CD4-positive, alpha-beta memory T cell (primary cell): ENCODE results near the gene TNNI3. TPM values are rescaled to one million over a fixed set of nuclear protein-coding genes. Genes with fewer than 3 reads are reported as not detected.

Source experiments
- CTCF ChIA-PET: fragments of 350-600 bp; sonication (Branson Sonifier 250); formaldehyde crosslinking; loops from one replicate; lab custom pipeline; 2021; ENCODE audit warnings: inconsistent platforms; ENCODE audit not compliant: partially characterized antibody; lab: Charles Lee
- POLR2A ChIA-PET: fragments of 350-600 bp; sonication (Branson Sonifier 250); formaldehyde crosslinking; loops from one replicate; lab custom pipeline; 2021; ENCODE audit not compliant: partially characterized antibody; lab: Charles Lee
- DNase-seq, 5 donors: peaks; one replicate each; pipeline versions ENCODE4 v3.0.0 to v3.0.0-alpha.2; 2020 to 2022; ENCODE audit warnings: mixed read lengths in 1 of 5
- H3K27ac ChIP-seq: one replicate; pipeline ENCODE4 v1.7.0; 2013; ENCODE audit warnings: low read depth, low read length
- H3K27me3 ChIP-seq: 2 replicates; pipeline ENCODE4 v1.7.0; 2013; ENCODE audit warnings: mild to moderate bottlenecking, low read length, moderate library complexity; ENCODE audit not compliant: insufficient read depth
- H3K36me3 ChIP-seq: 2 replicates; pipeline ENCODE4 v1.7.0; 2013; ENCODE audit warnings: mild to moderate bottlenecking, low read length, moderate library complexity; ENCODE audit not compliant: insufficient read depth
- H3K4me1 ChIP-seq: 2 replicates; pipeline ENCODE4 v1.7.0; 2013; ENCODE audit warnings: mild to moderate bottlenecking, low read length, moderate library complexity; ENCODE audit not compliant: insufficient read depth
- H3K4me3 ChIP-seq, 2 donors: one replicate each; pipeline ENCODE4 v1.7.0; 2013; ENCODE audit warnings: low read length in 2 of 2, mild to moderate bottlenecking in 1 of 2
- H3K9me3 ChIP-seq, 2 donors: one replicate each; pipeline ENCODE4 v1.7.0; 2013; ENCODE audit warnings: low read length in 2 of 2, control low read depth in 1 of 2; ENCODE audit not compliant: control insufficient read depth in 1 of 2
- H3K27ac Mint-ChIP-seq, 7 donors: one replicate each; pipeline ENCODE4 v1.8.0; 2020 to 2021; ENCODE audit warnings: mixed read lengths in 7 of 7, mild to moderate bottlenecking in 6 of 7, inconsistent platforms in 3 of 7, moderate library complexity in 3 of 7
- H3K27me3 Mint-ChIP-seq, 2 donors: one replicate each; pipeline ENCODE4 v1.8.0; 2020 to 2021; ENCODE audit warnings: mixed read lengths in 2 of 2
- H3K36me3 Mint-ChIP-seq, 2 donors: one replicate each; pipeline ENCODE4 v1.8.0; 2020 to 2021; ENCODE audit warnings: mixed read lengths in 2 of 2, inconsistent platforms in 1 of 2, mild to moderate bottlenecking in 1 of 2
- H3K4me1 Mint-ChIP-seq, 4 donors: one replicate each; pipeline ENCODE4 v1.8.0; 2020 to 2021; ENCODE audit warnings: mixed read lengths in 4 of 4, mild to moderate bottlenecking in 1 of 4
- H3K4me3 Mint-ChIP-seq, 8 donors: one replicate each; pipeline ENCODE4 v1.8.0; 2020 to 2021; ENCODE audit warnings: mixed read lengths in 8 of 8, mild to moderate bottlenecking in 7 of 8, moderate library complexity in 6 of 8, inconsistent platforms in 3 of 8
- H3K9me3 Mint-ChIP-seq, 8 donors: one replicate each; pipeline ENCODE4 v1.8.0; 2020 to 2021; ENCODE audit warnings: mixed read lengths in 8 of 8, mild to moderate bottlenecking in 5 of 8, inconsistent platforms in 3 of 8, moderate library complexity in 1 of 8
- intact Hi-C: fragments of 100-400 bp; cut with micrococcal nuclease; formaldehyde crosslinking; loops from one replicate; pipeline ENCODE4 v1.15.1; 2023
- microRNA-seq: library from miRNA; unstranded; fragments of <30 nt; microRNA quantifications from one replicate; pipeline ENCODE4 v1.2.0, GENCODE V29; 2021; ENCODE audit warnings: borderline replicate concordance, borderline number of aligned reads, borderline microRNAs expressed, mixed read lengths
- polyA plus RNA-seq, 2 donors: library from polyadenylated mRNA; unstranded; fragments of 300-500 nt; fragmentation: Illumina TruSeq; gene quantifications; one replicate each; pipeline ENCODE4 v1.2.3, GENCODE V29; 2021
- total RNA-seq, 2 experiments: library from RNA; stranded (reverse); gene quantifications; one replicate each; pipeline ENCODE4 v1.2.3, GENCODE V29; 2021

The TNNI3 gene
- total and polyA plus RNA-seq, 4 experiments from 2014 or later = not detected

DNA sequence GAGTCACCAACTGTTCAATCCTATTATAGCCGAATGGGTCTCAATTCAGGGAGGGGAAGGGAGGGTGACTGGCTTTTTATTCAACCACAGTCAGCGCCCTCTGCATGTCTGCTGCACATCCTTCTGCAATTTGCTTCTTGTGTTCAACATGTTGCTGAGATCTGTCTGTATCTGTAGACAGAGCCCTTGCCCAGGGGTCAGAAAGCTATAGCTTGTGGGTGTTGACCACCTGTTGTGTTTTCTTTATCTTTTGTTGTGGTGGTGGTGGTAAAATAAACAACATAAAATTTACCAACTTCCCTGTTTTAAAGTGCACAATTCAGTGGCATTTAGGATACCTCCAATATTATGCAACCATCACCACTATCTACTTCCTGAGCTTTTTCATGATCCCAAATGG lies 52.3 kb downstream of the TNNI3 start:
- H3K4me3 ChIP-seq = no peak overlapping the region
- H3K36me3 Mint-ChIP-seq = peaks cover 47 to 49% of the 10 kb centered on the region in 2 donors
- H3K4me3 Mint-ChIP-seq = no peak overlapping the region
- no peaks in the 10 kb centered on the region for H3K9me3 ChIP-seq
- CTCF ChIA-PET = interaction anchor here (2.6 kb wide), 1 partner anchor 17 kb away, joined by 11 read pairs; no protein-coding TSS in a partner anchor
- intact Hi-C loops = no loop called here
- no peak overlapping the region for H3K27ac Mint-ChIP-seq
- POLR2A ChIA-PET = no interaction called here
- H3K36me3 ChIP-seq = peaks cover 13% of the 10 kb centered on the region
- H3K27me3 Mint-ChIP-seq = no peaks in the 10 kb centered on the region
- no peak for DNase-seq
- peaks cover 0 to 2% (median 0%) of the 10 kb centered on the region in 8 donors for H3K9me3 Mint-ChIP-seq
- no peak overlapping the region for H3K27ac ChIP-seq
- H3K4me1 ChIP-seq = no peaks in the 10 kb centered on the region
- peaks cover 0 to 4% (median 4%) of the 10 kb centered on the region in 4 donors for H3K4me1 Mint-ChIP-seq
- no peaks in the 10 kb centered on the region for H3K27me3 ChIP-seq

DNA sequence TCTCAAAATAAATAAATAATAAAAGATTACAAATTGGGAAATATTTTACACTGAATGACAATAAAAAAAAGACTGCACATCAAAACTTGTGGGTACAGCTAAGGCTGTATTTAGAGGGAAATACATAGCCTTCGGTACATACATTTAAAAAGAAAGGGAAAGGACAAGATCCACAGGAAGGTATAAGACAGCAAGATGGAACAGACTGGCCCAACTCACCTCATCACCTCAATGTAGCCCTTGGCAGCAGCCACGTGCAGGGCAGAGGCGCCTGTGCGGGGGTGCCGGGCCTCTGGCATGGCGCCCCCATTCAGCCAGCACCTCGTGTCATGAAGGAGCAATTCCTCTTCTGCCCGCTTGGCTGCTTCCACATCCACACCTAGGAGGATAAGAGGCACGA lies 54.3 kb downstream of the TNNI3 start:
- Mint-ChIP-seq H3K4me1 (peaks cover 0 to 4% (median 2%) of the 10 kb centered on the region in 4 donors), H3K36me3 (peaks cover 39 to 40% of the 10 kb centered on the region in 2 donors), H3K27ac (no peak overlapping the region), H3K9me3 (peaks cover 0 to 2% (median 0%) of the 10 kb centered on the region in 8 donors), H3K4me3 (no peak overlapping the region), H3K27me3 (no peaks in the 10 kb centered on the region)
- Histone ChIP-seq H3K27me3 (no peaks in the 10 kb centered on the region), H3K4me1 (no peaks in the 10 kb centered on the region), H3K36me3 (peaks cover 16% of the 10 kb centered on the region), H3K27ac (no peak overlapping the region), H3K9me3 (no peaks in the 10 kb centered on the region), H3K4me3 (no peak overlapping the region)
- intact Hi-C loops = no loop called here
- POLR2A ChIA-PET = no interaction called here
- no peak for DNase-seq
- CTCF ChIA-PET = interaction anchor here (0.7 kb wide), 1 partner anchor 157 kb away, joined by 3 read pairs; no protein-coding TSS in a partner anchor

Small RNA genes within 50 kb of the gene (microRNA-seq; reads per million reads assigned to microRNA genes)
- not detected for gene MIR7975

Other genes starting within 250 kb of the TNNI3 start
- not detected for gene NLRP7, start 210.2 kb downstream of the TNNI3 start, total RNA-seq
- not detected for gene NLRP7, start 210.2 kb downstream of the TNNI3 start, polyA plus RNA-seq
- gene NLRP2, start 191.4 kb downstream of the TNNI3 start, total RNA-seq = 1 to 10 TPM; 5.9 to 9.2 TPM
- gene NLRP2, start 191.4 kb downstream of the TNNI3 start, polyA plus RNA-seq = 1 to 10 TPM; 2.0 to 7.4 TPM
- under 1 TPM; 0.33 to 0.52 TPM for gene GP6, start 119.5 kb downstream of the TNNI3 start, total RNA-seq
- gene GP6, start 119.5 kb downstream of the TNNI3 start, polyA plus RNA-seq = not detected
- 10 to 100 TPM; 23.9 to 27.4 TPM for gene RDH13, start 94.6 kb downstream of the TNNI3 start, total RNA-seq
- 10 to 100 TPM in 1 of 2 donors, 1 to 10 TPM in 1; 3.3 to 15.6 TPM for gene RDH13, start 94.6 kb downstream of the TNNI3 start, polyA plus RNA-seq
- 1 to 10 TPM; 1.6 to 2.2 TPM for gene EPS8L1, start 81.9 kb downstream of the TNNI3 start, total RNA-seq
- under 1 TPM; 0.45 to 0.49 TPM for gene EPS8L1, start 81.9 kb downstream of the TNNI3 start, polyA plus RNA-seq
- 100 to 1,000 TPM; 165 TPM for gene PPP1R12C, start 40.1 kb downstream of the TNNI3 start, total RNA-seq
- gene PPP1R12C, start 40.1 kb downstream of the TNNI3 start, polyA plus RNA-seq = 1 to 10 TPM; 1.4 to 9.5 TPM
- gene TNNT1, start 8.5 kb downstream of the TNNI3 start, total RNA-seq = not detected
- gene TNNT1, start 8.5 kb downstream of the TNNI3 start, polyA plus RNA-seq = not detected
- not detected for gene DNAAF3, start 8.9 kb upstream of the TNNI3 start, total RNA-seq
- gene DNAAF3, start 8.9 kb upstream of the TNNI3 start, polyA plus RNA-seq = under 1 TPM in 1 of 2 donors, not detected in 1; 0.93 TPM
- gene SYT5, start 22.6 kb upstream of the TNNI3 start, total RNA-seq = not detected
- under 1 TPM; 0.29 to 0.59 TPM for gene SYT5, start 22.6 kb upstream of the TNNI3 start, polyA plus RNA-seq
- not detected for gene PTPRH, start 51.8 kb upstream of the TNNI3 start, total RNA-seq
- not detected for gene PTPRH, start 51.8 kb upstream of the TNNI3 start, polyA plus RNA-seq
- 10 to 100 TPM; 19.7 to 22.1 TPM for gene TMEM86B, start 71.0 kb upstream of the TNNI3 start, total RNA-seq
- 1 to 10 TPM in 1 of 2 donors, not detected in 1; 3.5 TPM for gene TMEM86B, start 71.0 kb upstream of the TNNI3 start, polyA plus RNA-seq
- 100 to 1,000 TPM; 161 to 162 TPM for gene PPP6R1, start 101.3 kb upstream of the TNNI3 start, total RNA-seq
- gene PPP6R1, start 101.3 kb upstream of the TNNI3 start, polyA plus RNA-seq = 100 to 1,000 TPM in 1 of 2 donors, 10 to 100 TPM in 1; 22.9 to 107 TPM
- 10 to 100 TPM; 17.9 to 18.5 TPM for gene HSPBP1, start 122.4 kb upstream of the TNNI3 start, total RNA-seq
- gene HSPBP1, start 122.4 kb upstream of the TNNI3 start, polyA plus RNA-seq = 10 to 100 TPM; 35.7 to 38.7 TPM
- gene BRSK1, start 126.3 kb upstream of the TNNI3 start, total RNA-seq = 1 to 10 TPM; 1.4 to 1.7 TPM
- not detected for gene BRSK1, start 126.3 kb upstream of the TNNI3 start, polyA plus RNA-seq
- 1 to 10 TPM in 1 of 2 experiments, under 1 TPM in 1; 0.87 to 1.3 TPM for gene TMEM150B, start 167.6 kb upstream of the TNNI3 start, total RNA-seq
- gene TMEM150B, start 167.6 kb upstream of the TNNI3 start, polyA plus RNA-seq = not detected
- 10 to 100 TPM; 23.1 to 23.5 TPM for gene KMT5C, start 182.1 kb upstream of the TNNI3 start, total RNA-seq
- 1 to 10 TPM in 1 of 2 donors, under 1 TPM in 1; 0.60 to 1.5 TPM for gene KMT5C, start 182.1 kb upstream of the TNNI3 start, polyA plus RNA-seq
- gene COX6B2, start 197.0 kb upstream of the TNNI3 start, total RNA-seq = under 1 TPM in 1 of 2 experiments, not detected in 1; 0.38 TPM
- gene COX6B2, start 197.0 kb upstream of the TNNI3 start, polyA plus RNA-seq = not detected
- gene GARIN5B, start 205.5 kb upstream of the TNNI3 start, total RNA-seq = not detected
- not detected for gene GARIN5B, start 205.5 kb upstream of the TNNI3 start, polyA plus RNA-seq
- under 1 TPM; 0.32 to 0.47 TPM for gene IL11, start 212.7 kb upstream of the TNNI3 start, total RNA-seq
- gene IL11, start 212.7 kb upstream of the TNNI3 start, polyA plus RNA-seq = not detected
- gene TMEM190, start 219.1 kb upstream of the TNNI3 start, total RNA-seq = not detected
- not detected for gene TMEM190, start 219.1 kb upstream of the TNNI3 start, polyA plus RNA-seq
- gene TMEM238, start 226.6 kb upstream of the TNNI3 start, total RNA-seq = 1 to 10 TPM; 9.6 to 9.9 TPM
- gene TMEM238, start 226.6 kb upstream of the TNNI3 start, polyA plus RNA-seq = 1 to 10 TPM in 1 of 2 donors, not detected in 1; 2.4 TPM
- 1,000 to 10,000 TPM; 3,136 to 3,159 TPM for gene RPL28, start 228.2 kb upstream of the TNNI3 start, total RNA-seq
- 100 to 1,000 TPM; 257 to 784 TPM for gene RPL28, start 228.2 kb upstream of the TNNI3 start, polyA plus RNA-seq